AG09319 (cell line): Measurements from ENCODE around the gene RPLP2.

Source experiments
- DNase-seq: peaks from one replicate; pipeline ENCODE4 v3.0.0-alpha.2; 2010; ENCODE audit warnings: low read depth; ENCODE audit errors: extremely low read depth
- TF ChIP-seq, protein P1 (sequence below): IDR thresholded peaks from 2 replicates; pipeline ENCODE4 v1.5.1; 2011; ENCODE audit warnings: low read depth, mild to moderate bottlenecking, inconsistent platforms, low read length, moderate library complexity

Gene RPLP2

DNA sequence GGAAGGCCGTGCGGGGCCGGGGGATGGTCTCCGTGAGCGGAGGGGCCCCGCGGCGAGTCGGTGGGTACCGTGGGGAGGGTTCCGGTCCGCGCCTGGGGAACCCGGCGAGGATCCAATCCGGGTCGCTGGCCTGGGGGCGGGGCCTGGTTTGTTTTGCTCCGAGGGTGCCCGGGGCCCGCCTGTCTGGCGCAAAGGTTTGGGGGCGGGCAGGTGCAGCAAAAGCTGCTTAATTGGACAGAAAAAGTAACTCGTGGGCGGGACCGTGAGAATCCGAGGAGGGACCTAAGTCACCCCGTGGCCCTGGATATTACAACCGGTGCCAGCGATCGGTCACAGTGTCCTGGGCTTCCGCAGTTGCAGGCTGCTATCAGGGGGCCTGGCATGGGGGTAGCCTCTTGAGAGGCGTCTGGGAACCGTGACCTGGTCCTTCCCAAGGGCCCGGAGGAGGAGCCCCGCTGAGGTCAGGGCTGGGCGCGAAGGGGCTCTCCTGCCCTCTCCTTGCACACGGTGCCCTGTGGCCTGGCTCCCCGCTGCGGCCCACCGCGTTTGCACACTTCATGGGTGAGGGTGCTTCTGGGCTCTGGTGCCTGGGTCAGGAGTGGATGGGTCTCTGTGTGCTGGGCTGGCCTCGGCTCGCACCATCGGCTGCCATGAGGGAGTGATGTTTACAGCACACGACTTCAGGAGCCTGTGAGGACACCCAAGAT lies 10.3 kb downstream of the RPLP2 start:
- TF ChIP-seq, protein P1, sequence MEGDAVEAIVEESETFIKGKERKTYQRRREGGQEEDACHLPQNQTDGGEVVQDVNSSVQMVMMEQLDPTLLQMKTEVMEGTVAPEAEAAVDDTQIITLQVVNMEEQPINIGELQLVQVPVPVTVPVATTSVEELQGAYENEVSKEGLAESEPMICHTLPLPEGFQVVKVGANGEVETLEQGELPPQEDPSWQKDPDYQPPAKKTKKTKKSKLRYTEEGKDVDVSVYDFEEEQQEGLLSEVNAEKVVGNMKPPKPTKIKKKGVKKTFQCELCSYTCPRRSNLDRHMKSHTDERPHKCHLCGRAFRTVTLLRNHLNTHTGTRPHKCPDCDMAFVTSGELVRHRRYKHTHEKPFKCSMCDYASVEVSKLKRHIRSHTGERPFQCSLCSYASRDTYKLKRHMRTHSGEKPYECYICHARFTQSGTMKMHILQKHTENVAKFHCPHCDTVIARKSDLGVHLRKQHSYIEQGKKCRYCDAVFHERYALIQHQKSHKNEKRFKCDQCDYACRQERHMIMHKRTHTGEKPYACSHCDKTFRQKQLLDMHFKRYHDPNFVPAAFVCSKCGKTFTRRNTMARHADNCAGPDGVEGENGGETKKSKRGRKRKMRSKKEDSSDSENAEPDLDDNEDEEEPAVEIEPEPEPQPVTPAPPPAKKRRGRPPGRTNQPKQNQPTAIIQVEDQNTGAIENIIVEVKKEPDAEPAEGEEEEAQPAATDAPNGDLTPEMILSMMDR = no peak
- DNase-seq = no peak

DNA sequence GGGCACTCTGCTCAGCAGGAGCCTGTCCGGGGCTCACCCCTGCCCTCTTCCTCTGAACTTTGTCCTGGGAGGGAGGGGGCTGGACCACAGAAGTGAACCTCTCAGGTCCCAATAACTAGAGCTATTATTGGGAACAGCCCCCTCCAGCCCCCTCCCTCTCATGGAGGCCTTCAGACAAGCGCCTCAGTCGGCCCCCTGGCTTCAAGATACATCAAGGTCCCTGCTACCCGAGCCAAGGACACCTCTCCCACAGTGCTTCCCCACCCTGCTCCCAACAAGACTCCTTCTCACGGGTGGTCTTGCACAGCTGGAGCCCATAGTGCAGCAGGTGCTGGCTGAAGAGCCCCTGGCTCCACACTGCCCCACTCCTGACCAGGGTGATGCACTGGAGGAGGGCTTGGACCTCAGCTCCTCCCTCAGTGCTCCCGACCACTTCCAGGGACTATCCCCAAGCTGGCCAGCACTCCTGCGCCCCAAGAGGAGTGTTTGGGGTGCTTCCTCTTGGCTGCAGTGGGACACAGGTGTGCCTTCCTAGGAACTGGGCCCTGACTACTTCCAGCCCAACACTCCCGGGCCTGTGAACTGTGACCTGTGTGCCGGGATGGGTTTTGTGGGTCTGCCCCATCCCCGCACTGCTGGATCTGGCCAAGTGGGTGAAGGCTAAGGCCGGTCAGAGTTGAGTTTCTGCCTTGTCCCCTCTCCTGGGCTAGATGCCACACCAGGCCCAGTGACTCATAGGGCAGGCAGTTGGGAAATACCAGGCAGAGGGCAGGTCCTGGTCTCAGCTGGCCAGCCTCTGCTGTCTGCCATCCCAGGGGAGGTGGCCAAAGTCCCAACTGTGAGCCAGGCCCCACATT lies 11.1 kb downstream of the RPLP2 start:
- TF ChIP-seq, protein P1 = no peak
- DNase-seq = no peak

DNA sequence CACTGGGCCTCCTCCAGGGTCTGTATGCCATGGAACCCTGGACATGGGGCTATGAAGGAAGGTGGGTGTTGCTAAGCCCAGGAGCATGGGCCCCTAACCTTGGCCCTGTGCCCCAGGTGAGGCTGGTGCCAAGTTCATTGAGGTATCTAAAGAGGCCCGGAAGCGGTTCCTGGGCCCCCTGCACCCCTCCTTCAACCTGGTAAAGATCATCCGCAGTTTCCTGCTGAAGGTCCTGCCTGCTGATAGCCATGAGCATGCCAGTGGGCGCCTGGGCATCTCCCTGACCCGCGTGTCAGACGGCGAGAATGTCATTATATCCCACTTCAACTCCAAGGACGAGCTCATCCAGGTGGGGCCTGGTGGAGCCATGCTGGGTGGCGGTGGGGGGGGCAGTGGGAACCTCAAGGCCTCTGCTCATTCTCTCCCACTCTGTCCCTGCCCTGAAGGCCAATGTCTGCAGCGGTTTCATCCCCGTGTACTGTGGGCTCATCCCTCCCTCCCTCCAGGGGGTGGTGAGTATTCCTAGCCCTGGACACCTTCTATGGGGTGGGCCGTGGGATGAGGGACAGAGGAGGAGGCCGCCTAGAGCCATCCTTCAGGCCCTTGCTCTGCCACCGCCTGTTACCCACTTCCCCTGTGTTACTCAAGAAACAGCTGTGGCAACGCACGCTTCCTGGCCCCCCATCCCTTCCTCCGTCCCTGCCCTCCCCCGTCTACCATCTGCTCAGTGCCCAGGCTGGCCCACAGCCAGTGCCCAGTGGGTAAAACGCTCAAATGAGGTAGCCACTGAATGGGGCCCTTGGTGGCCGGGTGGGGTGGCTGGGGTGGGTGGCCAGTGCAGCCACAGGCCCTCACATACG lies 12.0 kb downstream of the RPLP2 start:
- TF ChIP-seq, protein P1 = no peak
- DNase-seq = no peak

DNA sequence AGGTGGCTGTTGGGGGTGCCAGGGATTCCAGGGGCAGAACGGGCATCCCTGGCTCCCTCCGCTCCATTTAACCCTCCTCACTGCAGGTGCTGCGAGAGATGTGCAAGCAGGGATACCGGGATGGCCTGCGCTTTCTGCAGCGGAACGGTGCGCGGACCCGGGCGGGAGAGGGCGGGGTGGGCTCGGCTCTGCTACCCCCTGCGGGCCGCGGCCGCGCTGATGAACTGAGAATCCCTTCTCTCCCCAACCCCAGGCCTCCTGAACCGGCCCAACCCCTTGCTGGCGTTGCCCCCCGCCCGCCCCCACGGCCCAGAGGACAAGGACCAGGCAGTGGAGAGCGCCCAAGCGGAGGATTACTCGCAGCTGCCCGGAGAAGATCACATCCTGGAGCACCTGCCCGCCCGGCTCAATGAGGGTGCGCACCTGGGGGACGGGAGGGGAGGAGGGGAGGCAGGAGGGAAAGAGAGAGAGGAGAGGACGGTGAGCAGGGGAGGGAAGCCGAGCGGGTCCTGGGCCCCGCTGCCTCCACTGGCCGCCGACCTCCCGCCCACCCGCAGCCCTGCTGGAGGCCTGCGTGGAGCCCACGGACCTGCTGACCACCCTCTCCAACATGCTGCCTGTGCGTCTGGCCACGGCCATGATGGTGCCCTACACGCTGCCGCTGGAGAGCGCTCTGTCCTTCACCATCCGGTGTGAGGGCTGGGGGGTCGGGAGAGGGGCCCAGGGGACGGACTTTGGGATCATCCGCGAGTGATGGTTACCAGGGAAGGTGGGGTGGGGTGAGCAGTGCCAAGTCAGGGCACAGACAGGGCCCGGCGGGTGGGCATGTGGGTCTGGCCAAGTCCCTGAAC lies 13.9 kb downstream of the RPLP2 start:
- DNase-seq = no peak
- TF ChIP-seq, protein P1 = no peak

DNA sequence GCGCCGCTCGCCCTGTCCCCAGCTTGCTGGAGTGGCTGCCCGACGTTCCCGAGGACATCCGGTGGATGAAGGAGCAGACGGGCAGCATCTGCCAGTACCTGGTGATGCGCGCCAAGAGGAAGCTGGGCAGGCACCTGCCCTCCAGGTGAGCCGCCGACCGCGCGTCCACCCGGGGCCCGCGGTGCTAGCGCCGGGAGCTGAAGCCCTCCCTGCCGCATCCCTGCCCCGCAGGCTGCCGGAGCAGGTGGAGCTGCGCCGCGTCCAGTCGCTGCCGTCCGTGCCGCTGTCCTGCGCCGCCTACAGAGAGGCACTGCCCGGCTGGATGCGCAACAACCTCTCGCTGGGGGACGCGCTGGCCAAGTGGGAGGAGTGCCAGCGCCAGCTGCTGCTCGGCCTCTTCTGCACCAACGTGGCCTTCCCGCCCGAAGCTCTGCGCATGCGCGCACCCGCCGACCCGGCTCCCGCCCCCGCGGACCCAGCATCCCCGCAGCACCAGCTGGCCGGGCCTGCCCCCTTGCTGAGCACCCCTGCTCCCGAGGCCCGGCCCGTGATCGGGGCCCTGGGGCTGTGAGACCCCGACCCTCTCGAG lies 14.6 kb downstream of the RPLP2 start:
- TF ChIP-seq, protein P1 = no peak
- no peak for DNase-seq

DNA sequence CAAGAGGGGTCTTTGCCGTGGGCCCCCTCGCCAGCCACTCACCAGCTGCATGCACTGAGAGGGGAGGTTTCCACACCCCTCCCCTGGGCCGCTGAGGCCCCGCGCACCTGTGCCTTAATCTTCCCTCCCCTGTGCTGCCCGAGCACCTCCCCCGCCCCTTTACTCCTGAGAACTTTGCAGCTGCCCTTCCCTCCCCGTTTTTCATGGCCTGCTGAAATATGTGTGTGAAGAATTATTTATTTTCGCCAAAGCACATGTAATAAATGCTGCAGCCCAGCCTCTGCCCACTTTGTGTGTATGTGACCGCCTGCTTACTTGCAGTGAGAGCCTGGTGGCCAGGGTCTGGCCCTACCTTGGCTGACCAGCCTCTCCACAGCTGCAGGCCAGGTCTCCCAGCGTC lies 15.2 kb downstream of the RPLP2 start:
- TF ChIP-seq, protein P1 = no peak
- no peak for DNase-seq
